MCF 10A (cell line): ENCODE measurements around the gene UNC13B. TPM values are rescaled to one million over a fixed set of nuclear protein-coding genes. Genes with fewer than 3 reads are reported as not detected.

ENCODE experiments used
- BruUV-seq: library from RNA; stranded (reverse); fragments of 400-500 nt; replicated peaks from 2 replicates; lab custom pipeline; 2021; lab: Mats Ljungman, UMichigan
- CTCF ChIA-PET: fragments of 300-600 bp; sonication (Branson Sonifier 250); formaldehyde crosslinking; extraction: SDS; loops from one replicate; lab custom pipeline; 2021; ENCODE audit warnings: antibody characterized with exemption, inconsistent platforms; lab: Yijun Ruan, JAX
- POLR2A ChIA-PET: fragments of 300-600, 350-650 bp; sonication (Branson Sonifier 250); formaldehyde crosslinking; extraction: SDS; loops from one replicate; lab custom pipeline; 2020; ENCODE audit warnings: antibody characterized with exemption, inconsistent platforms; lab: Yijun Ruan, JAX
- DNase-seq: peaks from one replicate; pipeline ENCODE4 v3.0.0-alpha.2; 2018; ENCODE audit not compliant: unreplicated experiment
- H3K27ac Mint-ChIP-seq: one replicate; pipeline ENCODE4 v1.8.0; 2022; ENCODE audit warnings: mild to moderate bottlenecking, low read depth, mixed read lengths; ENCODE audit not compliant: unreplicated experiment
- H3K27me3 Mint-ChIP-seq: one replicate; pipeline ENCODE4 v1.8.0; 2022; ENCODE audit warnings: mixed read lengths; ENCODE audit not compliant: insufficient read depth, unreplicated experiment
- H3K36me3 Mint-ChIP-seq: one replicate; pipeline ENCODE4 v1.8.0; 2022; ENCODE audit warnings: mild to moderate bottlenecking, moderate library complexity, mixed read lengths; ENCODE audit not compliant: insufficient read depth, unreplicated experiment
- H3K4me1 Mint-ChIP-seq: one replicate; pipeline ENCODE4 v1.8.0; 2022; ENCODE audit warnings: mixed read lengths; ENCODE audit not compliant: insufficient read depth, unreplicated experiment
- H3K4me3 Mint-ChIP-seq: one replicate; pipeline ENCODE4 v1.8.0; 2022; ENCODE audit warnings: mild to moderate bottlenecking, moderate library complexity, mixed read lengths; ENCODE audit not compliant: unreplicated experiment
- H3K9me3 Mint-ChIP-seq: one replicate; pipeline ENCODE4 v1.8.0; 2022; ENCODE audit warnings: mixed read lengths; ENCODE audit not compliant: unreplicated experiment
- intact Hi-C: fragments of 100-400 bp; cut with micrococcal nuclease; formaldehyde crosslinking; loops from 2 replicates; pipeline ENCODE4 v1.14.1; 2022
- total RNA-seq: library from RNA; stranded (reverse); gene quantifications from 2 replicates; pipeline ENCODE4 v1.2.3, GENCODE V29; 2022
- TF ChIP-seq, protein P1 (sequence below): fragments of 200-600 bp; IDR thresholded peaks from one replicate; pipeline ENCODE4 v1.8.0; 2022; ENCODE audit warnings: antibody characterized with exemption, mild to moderate bottlenecking; ENCODE audit not compliant: unreplicated experiment

Gene UNC13B
- total RNA-seq, 1 experiment from 2014 or later, result 22.9 TPM

DNA sequence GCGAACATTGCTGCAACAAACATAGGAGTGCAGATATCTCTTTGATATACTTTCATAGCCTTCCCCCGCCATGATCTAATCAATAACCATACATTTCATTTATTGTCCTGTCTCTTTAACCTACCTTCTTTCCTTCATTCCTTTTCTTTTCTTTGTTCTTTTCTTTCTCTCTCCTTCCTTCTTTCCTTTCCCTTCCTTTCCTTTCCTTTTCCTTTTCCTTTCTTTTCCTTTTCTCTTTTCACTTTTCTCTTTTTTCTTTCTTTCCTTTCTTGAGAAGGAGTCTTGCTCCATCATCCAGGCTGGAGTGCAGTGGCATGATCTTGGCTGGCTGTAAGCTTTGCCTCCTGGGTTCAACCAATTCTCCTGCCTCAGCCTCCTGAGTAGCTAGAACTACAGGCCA, 100.3 kb downstream of the UNC13B start:
- no peak for DNase-seq
- intact Hi-C loops, result no loop called here
- Mint-ChIP-seq H3K9me3 (no peaks in the 10 kb centered on the region), H3K4me3 (no peak overlapping the region), H3K27me3 (no peaks in the 10 kb centered on the region), H3K27ac (no peak overlapping the region), H3K4me1 (peaks cover 8% of the 10 kb centered on the region), H3K36me3 (peaks cover 5% of the 10 kb centered on the region)
- BruUV-seq, result no TSS peak
- CTCF ChIA-PET, result interaction anchor here (0.6 to 2.2 kb wide), 4 partner anchors 100 to 250 kb away, joined by 3 to 12 read pairs (median 5); partner anchors contain the start of gene UNC13B
- TF ChIP-seq, protein P1, sequence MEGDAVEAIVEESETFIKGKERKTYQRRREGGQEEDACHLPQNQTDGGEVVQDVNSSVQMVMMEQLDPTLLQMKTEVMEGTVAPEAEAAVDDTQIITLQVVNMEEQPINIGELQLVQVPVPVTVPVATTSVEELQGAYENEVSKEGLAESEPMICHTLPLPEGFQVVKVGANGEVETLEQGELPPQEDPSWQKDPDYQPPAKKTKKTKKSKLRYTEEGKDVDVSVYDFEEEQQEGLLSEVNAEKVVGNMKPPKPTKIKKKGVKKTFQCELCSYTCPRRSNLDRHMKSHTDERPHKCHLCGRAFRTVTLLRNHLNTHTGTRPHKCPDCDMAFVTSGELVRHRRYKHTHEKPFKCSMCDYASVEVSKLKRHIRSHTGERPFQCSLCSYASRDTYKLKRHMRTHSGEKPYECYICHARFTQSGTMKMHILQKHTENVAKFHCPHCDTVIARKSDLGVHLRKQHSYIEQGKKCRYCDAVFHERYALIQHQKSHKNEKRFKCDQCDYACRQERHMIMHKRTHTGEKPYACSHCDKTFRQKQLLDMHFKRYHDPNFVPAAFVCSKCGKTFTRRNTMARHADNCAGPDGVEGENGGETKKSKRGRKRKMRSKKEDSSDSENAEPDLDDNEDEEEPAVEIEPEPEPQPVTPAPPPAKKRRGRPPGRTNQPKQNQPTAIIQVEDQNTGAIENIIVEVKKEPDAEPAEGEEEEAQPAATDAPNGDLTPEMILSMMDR, result no peak
- POLR2A ChIA-PET, result interaction anchor here (0.7 kb wide), 1 partner anchor 100 kb away, joined by 3 read pairs; the partner anchor contains the start of gene UNC13B

DNA sequence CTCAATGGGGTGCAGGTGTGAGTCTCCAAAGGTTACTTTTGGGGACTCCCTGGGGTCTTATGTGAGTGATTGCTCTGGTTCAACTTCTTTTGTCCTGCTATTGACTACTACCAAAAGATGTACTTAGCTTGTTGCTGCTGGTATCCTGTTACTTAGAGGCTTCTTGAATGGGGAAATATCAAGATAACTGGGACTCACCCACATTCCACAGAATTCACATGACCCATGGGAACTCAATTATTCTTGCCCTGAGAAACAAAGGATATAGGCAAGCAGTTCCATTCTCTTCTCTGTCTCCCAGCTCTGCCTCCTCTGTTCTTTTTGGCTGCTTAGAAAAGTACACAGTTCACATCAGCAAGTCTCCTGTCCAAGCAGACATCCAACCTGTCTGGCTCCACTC, 105.9 kb downstream of the UNC13B start:
- POLR2A ChIA-PET, result interaction anchor here (0.6 to 1.1 kb wide), 3 partner anchors 9 to 106 kb away, joined by 3 to 5 read pairs (median 3); partner anchors contain the start of gene UNC13B
- Mint-ChIP-seq H3K4me3 (no peak overlapping the region), H3K27ac (peak overlapping the region; percentile 70), H3K4me1 (no peaks in the 10 kb centered on the region), H3K36me3 (peaks cover 5% of the 10 kb centered on the region), H3K9me3 (no peaks in the 10 kb centered on the region), H3K27me3 (no peaks in the 10 kb centered on the region)
- CTCF ChIA-PET, result interaction anchor here (1.0 to 1.3 kb wide), 2 partner anchors 8 to 12 kb away, joined by 4 read pairs; no protein-coding TSS in a partner anchor
- no peak for DNase-seq
- TF ChIP-seq, protein P1, result no peak
- no TSS peak for BruUV-seq
- intact Hi-C loops, result no loop called here

DNA sequence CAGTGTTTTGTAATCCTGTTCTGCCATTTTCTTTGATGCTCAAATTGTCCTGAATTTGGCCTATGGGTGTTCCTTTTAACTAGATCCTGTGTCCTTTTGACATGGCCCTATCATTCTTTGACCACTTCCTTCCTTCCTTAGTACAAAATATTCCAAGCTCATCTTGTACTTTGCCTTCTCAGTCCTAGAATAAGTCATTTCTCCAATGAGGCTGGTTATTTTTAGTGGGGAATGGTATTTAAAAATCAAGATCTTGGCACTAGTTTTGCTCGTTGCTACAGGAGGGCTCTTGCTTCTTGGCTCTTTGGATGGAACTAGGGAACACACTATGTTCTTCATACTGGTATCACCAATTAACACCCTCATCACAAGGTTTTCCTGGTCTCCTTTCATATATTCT, 108.1 kb downstream of the UNC13B start:
- no peak overlapping the region for H3K4me3 Mint-ChIP-seq
- intact Hi-C loops, result no loop called here
- no peak overlapping the region for H3K27ac Mint-ChIP-seq
- peaks cover 9% of the 10 kb centered on the region for H3K4me1 Mint-ChIP-seq
- DNase-seq, result no peak
- ChIA-PET CTCF (interaction anchor here (1.2 kb wide), 1 partner anchor 11 kb away, joined by 6 read pairs; no protein-coding TSS in a partner anchor), POLR2A (interaction anchor here (0.6 kb wide), 1 partner anchor 104 kb away, joined by 3 read pairs; no protein-coding TSS in a partner anchor)
- TF ChIP-seq, protein P1, result no peak
- no peaks in the 10 kb centered on the region for H3K9me3 Mint-ChIP-seq
- BruUV-seq, result no TSS peak
- H3K36me3 Mint-ChIP-seq, result peaks cover 5% of the 10 kb centered on the region
- no peaks in the 10 kb centered on the region for H3K27me3 Mint-ChIP-seq

DNA sequence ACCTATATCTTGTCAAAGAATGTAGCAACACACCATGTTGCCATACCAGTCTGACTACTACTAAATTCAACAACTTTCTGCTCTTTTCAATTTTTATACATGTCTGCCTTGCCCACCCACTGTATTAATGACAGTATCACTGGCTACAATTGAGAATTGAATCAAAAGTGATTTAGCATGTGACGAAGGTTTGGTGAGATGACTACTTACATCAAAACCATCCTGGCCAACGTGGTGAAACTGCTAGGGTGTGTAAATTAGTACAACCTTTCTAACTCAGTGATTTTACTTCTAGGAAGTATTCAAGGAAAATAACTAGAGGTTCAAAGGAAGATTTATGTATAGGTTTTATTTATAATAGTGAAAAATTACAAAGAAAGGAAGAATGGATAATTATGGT, 109.8 kb downstream of the UNC13B start:
- POLR2A ChIA-PET, result no interaction called here
- no TSS peak for BruUV-seq
- CTCF ChIA-PET, result interaction anchor here (0.6 to 2.1 kb wide), 3 partner anchors 13 to 153 kb away, joined by 3 to 6 read pairs (median 4); no protein-coding TSS in a partner anchor
- Mint-ChIP-seq H3K4me1 (peaks cover 9% of the 10 kb centered on the region), H3K27ac (no peak overlapping the region), H3K36me3 (no peaks in the 10 kb centered on the region), H3K4me3 (no peak overlapping the region), H3K9me3 (no peaks in the 10 kb centered on the region), H3K27me3 (no peaks in the 10 kb centered on the region)
- no peak for DNase-seq
- TF ChIP-seq, protein P1, result no peak
- intact Hi-C loops, result no loop called here
